Mucosa of stomach (tissue), 1 donor: ENCODE measurements around the gene PRKAA1.
"Not testable (repeated sequence)": the region's sequence is repeated elsewhere in the genome, so short reads cannot be mapped to it uniquely, and the experiment has no call there.

Experiments
- H3K27me3 ChIP-seq: one replicate; pipeline ENCODE4 v1.7.0; 2013; ENCODE audit warnings: mild to moderate bottlenecking, low read length; ENCODE audit not compliant: control insufficient read depth, insufficient read depth
- H3K36me3 ChIP-seq: one replicate; pipeline ENCODE4 v1.7.0; 2013; ENCODE audit warnings: low read length; ENCODE audit not compliant: control insufficient read depth, insufficient read depth
- H3K4me1 ChIP-seq: one replicate; pipeline ENCODE4 v1.7.0; 2013; ENCODE audit warnings: mild to moderate bottlenecking, low read length; ENCODE audit not compliant: control insufficient read depth, insufficient read depth
- H3K4me3 ChIP-seq: one replicate; pipeline ENCODE4 v1.7.0; 2013; ENCODE audit warnings: low read length
- H3K9ac ChIP-seq: one replicate; pipeline ENCODE4 v1.7.0; 2013; ENCODE audit warnings: mild to moderate bottlenecking, low read length, moderate library complexity
- H3K9me3 ChIP-seq: one replicate; pipeline ENCODE4 v1.7.0; 2013; ENCODE audit warnings: mild to moderate bottlenecking, low read length, moderate library complexity; ENCODE audit not compliant: control insufficient read depth
- donor health status: Pancreatic carcinoma.

The PRKAA1 gene

GRCh38 chr5:40831346-40832210, 33.4 kb upstream of the PRKAA1 start:
- H3K4me3 ChIP-seq = no peak overlapping the region
- no peak overlapping the region for H3K9ac ChIP-seq
- no peaks in the 10 kb centered on the region for H3K9me3 ChIP-seq
- peaks cover 23% of the 10 kb centered on the region for H3K4me1 ChIP-seq
- H3K27me3 ChIP-seq = no peaks in the 10 kb centered on the region
- H3K36me3 ChIP-seq = peaks cover 11% of the 10 kb centered on the region

- Histone ChIP-seq H3K36me3 (peaks cover 11% of the 10 kb centered on the region), H3K4me3 (no peak overlapping the region), H3K9me3 (no peaks in the 10 kb centered on the region)
These were observed 31.8 kb upstream of the PRKAA1 start for GRCh38 chr5:40829748-40830533.

GRCh38 chr5:40828690-40829661, 30.8 kb upstream of the PRKAA1 start:
- Histone ChIP-seq H3K27me3 (no peaks in the 10 kb centered on the region), H3K9me3 (no peaks in the 10 kb centered on the region), H3K9ac (no peak overlapping the region), H3K4me3 (no peak overlapping the region), H3K36me3 (peaks cover 11% of the 10 kb centered on the region), H3K4me1 (peaks cover 13% of the 10 kb centered on the region)

More at GRCh38 chr5:40829748-40830533, 31.8 kb upstream of the PRKAA1 start:
- Histone ChIP-seq H3K27me3 (no peaks in the 10 kb centered on the region), H3K9ac (no peak overlapping the region), H3K4me1 (peaks cover 13% of the 10 kb centered on the region)

GRCh38 chr5:40828021-40828631, 30.0 kb upstream of the PRKAA1 start:
- H3K36me3 ChIP-seq = peaks cover 10% of the 10 kb centered on the region
- no peak overlapping the region for H3K4me3 ChIP-seq
- peaks cover 8% of the 10 kb centered on the region for H3K4me1 ChIP-seq
- H3K27me3 ChIP-seq = no peaks in the 10 kb centered on the region
- H3K9me3 ChIP-seq = no peaks in the 10 kb centered on the region
- H3K9ac ChIP-seq = no peak overlapping the region

GRCh38 chr5:40827188-40827977, 29.2 kb upstream of the PRKAA1 start:
- Histone ChIP-seq H3K9me3 (no peaks in the 10 kb centered on the region), H3K27me3 (no peaks in the 10 kb centered on the region), H3K36me3 (peaks cover 5% of the 10 kb centered on the region), H3K9ac (no peak overlapping the region), H3K4me1 (peaks cover 5% of the 10 kb centered on the region), H3K4me3 (no peak overlapping the region)

GRCh38 chr5:40826489-40827187, 28.5 kb upstream of the PRKAA1 start:
- Histone ChIP-seq H3K4me1 (peaks cover under 1% of the 10 kb centered on the region), H3K9me3 (no peaks in the 10 kb centered on the region), H3K9ac (no peak overlapping the region), H3K27me3 (no peaks in the 10 kb centered on the region), H3K4me3 (no peak overlapping the region), H3K36me3 (peaks cover 5% of the 10 kb centered on the region)

GRCh38 chr5:40825461-40826043, 27.4 kb upstream of the PRKAA1 start:
- H3K4me1 ChIP-seq, H3K36me3 ChIP-seq, H3K9me3 ChIP-seq, H3K9ac ChIP-seq, H3K27me3 ChIP-seq, H3K4me3 ChIP-seq: not testable (repeated sequence)

GRCh38 chr5:40823459-40823858, 25.3 kb upstream of the PRKAA1 start:
- no peaks in the 10 kb centered on the region for H3K9me3 ChIP-seq
- H3K4me1 ChIP-seq = no peaks in the 10 kb centered on the region
- H3K4me3 ChIP-seq = no peak overlapping the region
- H3K36me3 ChIP-seq = peaks cover 4% of the 10 kb centered on the region
- no peak overlapping the region for H3K9ac ChIP-seq
- H3K27me3 ChIP-seq = no peaks in the 10 kb centered on the region

GRCh38 chr5:40813698-40814281, 15.6 kb upstream of the PRKAA1 start:
- Histone ChIP-seq H3K27me3 (no peaks in the 10 kb centered on the region), H3K9ac (no peak overlapping the region), H3K9me3 (no peaks in the 10 kb centered on the region), H3K4me3 (no peak overlapping the region), H3K36me3 (no peaks in the 10 kb centered on the region), H3K4me1 (no peaks in the 10 kb centered on the region)

- Histone ChIP-seq H3K9ac (no peak overlapping the region), H3K4me1 (no peaks in the 10 kb centered on the region), H3K9me3 (no peaks in the 10 kb centered on the region), H3K36me3 (no peaks in the 10 kb centered on the region), H3K27me3 (no peaks in the 10 kb centered on the region), H3K4me3 (no peak overlapping the region)
These were observed 14.0 kb upstream of the PRKAA1 start for GRCh38 chr5:40812125-40812524.
